ENCODE data around the gene HINT1.

Gene HINT1

GRCh38 chr5:131109540-131110255, 55.4 kb downstream of the HINT1 start:
- no peak for DNase-seq

Measured in activated effector memory CD4-positive, alpha-beta T cell treated with anti-CD3 and anti-CD28 coated beads, Interleukin-2, amount 50 U/mL, for 16 hours (primary cell).